ENCODE results near the gene PTGR2.

DNA sequence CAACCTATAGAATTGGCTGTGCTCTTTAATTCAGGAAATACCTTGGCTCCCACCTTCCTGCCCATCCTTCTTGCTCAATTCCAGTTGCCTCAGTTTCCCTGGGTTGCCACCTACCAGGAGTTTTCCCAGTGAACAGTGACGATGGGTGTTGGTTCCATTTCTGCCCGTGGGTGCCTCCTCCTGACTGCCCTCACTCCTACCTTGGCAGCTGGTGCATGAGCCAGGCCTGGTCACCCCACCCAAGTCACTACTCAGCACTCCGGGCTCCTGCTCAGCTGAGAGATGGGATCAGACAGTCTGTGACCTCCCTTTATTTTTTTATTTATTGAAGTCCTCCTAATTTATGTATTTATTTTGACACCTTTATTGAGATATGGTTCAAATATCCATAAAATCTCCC lies 31.0 kb upstream of the PTGR2 start:
- TF ChIP-seq, protein P1, sequence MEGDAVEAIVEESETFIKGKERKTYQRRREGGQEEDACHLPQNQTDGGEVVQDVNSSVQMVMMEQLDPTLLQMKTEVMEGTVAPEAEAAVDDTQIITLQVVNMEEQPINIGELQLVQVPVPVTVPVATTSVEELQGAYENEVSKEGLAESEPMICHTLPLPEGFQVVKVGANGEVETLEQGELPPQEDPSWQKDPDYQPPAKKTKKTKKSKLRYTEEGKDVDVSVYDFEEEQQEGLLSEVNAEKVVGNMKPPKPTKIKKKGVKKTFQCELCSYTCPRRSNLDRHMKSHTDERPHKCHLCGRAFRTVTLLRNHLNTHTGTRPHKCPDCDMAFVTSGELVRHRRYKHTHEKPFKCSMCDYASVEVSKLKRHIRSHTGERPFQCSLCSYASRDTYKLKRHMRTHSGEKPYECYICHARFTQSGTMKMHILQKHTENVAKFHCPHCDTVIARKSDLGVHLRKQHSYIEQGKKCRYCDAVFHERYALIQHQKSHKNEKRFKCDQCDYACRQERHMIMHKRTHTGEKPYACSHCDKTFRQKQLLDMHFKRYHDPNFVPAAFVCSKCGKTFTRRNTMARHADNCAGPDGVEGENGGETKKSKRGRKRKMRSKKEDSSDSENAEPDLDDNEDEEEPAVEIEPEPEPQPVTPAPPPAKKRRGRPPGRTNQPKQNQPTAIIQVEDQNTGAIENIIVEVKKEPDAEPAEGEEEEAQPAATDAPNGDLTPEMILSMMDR (IDR thresholded peaks at IDR 0.05; ENCODE audit: insufficient read depth, low read length), result no peak
- TF ChIP-seq SPI1 (IDR thresholded peaks at IDR 0.05; ENCODE audit: borderline replicate concordance, low read depth), result no peak
- TF ChIP-seq REST (IDR thresholded peaks at IDR 0.05; ENCODE audit: insufficient replicate concordance, low read depth), result no peak
- no peak for TF ChIP-seq POLR2AphosphoS5 (IDR thresholded peaks at IDR 0.05; ENCODE audit: low read depth)
- no peak for TF ChIP-seq GABPA (IDR thresholded peaks at IDR 0.05; ENCODE audit: low read depth)
